Measurements from ENCODE around the gene FSTL5.

DNA sequence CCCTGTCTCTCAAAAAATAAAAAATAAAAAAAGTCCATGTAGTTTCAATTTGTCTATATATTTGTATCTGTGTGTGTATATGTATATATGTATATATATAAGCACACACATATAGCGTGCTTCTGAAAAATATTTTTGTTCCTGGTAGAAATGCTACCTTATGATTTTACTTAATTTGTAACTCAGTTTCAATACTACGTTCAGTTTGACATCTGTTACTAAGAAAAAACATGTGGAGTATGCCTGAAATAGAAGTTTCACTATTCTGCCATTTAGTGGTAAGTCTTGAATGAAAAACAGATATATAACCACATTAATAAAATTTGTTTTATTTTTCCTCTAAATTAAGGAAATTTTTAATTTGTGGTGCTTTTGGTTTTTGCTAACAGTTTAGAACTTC, 14.2 kb downstream of the FSTL5 start:
- TF ChIP-seq, protein P1, sequence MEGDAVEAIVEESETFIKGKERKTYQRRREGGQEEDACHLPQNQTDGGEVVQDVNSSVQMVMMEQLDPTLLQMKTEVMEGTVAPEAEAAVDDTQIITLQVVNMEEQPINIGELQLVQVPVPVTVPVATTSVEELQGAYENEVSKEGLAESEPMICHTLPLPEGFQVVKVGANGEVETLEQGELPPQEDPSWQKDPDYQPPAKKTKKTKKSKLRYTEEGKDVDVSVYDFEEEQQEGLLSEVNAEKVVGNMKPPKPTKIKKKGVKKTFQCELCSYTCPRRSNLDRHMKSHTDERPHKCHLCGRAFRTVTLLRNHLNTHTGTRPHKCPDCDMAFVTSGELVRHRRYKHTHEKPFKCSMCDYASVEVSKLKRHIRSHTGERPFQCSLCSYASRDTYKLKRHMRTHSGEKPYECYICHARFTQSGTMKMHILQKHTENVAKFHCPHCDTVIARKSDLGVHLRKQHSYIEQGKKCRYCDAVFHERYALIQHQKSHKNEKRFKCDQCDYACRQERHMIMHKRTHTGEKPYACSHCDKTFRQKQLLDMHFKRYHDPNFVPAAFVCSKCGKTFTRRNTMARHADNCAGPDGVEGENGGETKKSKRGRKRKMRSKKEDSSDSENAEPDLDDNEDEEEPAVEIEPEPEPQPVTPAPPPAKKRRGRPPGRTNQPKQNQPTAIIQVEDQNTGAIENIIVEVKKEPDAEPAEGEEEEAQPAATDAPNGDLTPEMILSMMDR (IDR thresholded peaks at IDR 0.05; ENCODE audit: borderline replicate concordance, extremely low read depth, low read length, poor library complexity, severe bottlenecking) = no peak
- TF ChIP-seq EZH2 (IDR thresholded peaks at IDR 0.05; ENCODE audit: borderline replicate concordance, low read depth, low read length, severe bottlenecking) = no peak

All from DND-41 (cell line).